ENCODE data around the gene ZNF70.

ZNF70 gene

DNA sequence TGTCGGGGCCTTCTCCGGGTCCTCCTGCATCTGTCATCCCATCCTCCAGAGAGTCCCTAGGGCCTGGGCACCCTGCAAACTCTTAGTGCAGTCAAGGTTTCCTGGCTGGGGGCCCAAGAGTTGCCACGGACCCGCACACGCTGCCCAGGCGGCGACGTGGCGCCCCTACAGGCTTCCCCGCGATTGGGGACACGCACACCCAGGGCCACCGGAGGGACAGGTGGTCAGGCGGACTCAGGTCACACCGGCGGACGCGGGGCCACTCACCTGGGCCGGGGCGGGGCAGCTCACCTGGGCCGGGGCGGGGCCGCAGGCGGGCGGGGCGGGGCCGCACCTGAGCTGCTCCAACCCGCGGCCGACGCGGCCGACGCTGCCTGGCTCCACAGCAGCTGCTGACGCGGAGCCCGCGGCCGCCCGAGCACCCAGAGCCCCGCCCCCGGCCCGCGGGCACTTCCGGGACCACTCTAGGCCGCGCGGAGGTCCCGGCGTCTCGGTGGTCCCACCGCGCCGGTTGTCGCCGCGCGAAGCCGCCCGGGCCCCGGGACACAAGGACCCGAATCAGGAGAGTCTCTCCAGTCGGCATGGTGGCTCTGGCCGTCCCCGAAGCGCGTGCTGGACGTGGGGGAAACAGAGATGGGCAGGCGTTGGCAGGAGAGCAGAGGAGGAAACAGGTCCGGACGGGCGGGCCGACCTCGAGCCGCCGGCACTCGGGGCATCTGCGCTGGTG, at the start of gene ZNF70:
TSS of gene ZNF70 (minus strand) at position 399 of the 727 bp plus-strand sequence. CDS start 5,972 bp downstream, outside the sequence.
- DNase-seq (ENCODE audit: low read depth) = peak; percentile 47

DNA sequence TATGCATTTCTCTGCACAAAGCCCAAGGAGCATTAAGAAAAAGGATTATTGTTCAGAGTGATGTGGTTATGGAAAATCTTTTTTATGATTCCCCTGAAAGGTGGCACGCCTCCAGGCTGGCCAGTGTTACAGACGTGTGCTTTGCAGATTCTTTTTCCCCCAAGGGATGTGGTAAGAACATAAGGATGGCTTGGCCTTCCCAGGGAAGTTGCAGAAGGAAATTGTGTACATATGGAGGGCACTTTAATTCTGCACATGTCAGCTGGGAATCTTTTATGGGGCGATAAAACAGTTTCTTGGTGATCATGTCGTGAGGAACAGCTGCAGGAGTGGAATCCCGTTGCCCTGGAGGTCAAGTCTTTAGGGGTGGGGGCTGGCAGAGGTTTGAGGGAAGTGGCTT, 45.5 kb upstream of the ZNF70 start:
- DNase-seq (ENCODE audit: low read depth) = peak; percentile 73

DNA sequence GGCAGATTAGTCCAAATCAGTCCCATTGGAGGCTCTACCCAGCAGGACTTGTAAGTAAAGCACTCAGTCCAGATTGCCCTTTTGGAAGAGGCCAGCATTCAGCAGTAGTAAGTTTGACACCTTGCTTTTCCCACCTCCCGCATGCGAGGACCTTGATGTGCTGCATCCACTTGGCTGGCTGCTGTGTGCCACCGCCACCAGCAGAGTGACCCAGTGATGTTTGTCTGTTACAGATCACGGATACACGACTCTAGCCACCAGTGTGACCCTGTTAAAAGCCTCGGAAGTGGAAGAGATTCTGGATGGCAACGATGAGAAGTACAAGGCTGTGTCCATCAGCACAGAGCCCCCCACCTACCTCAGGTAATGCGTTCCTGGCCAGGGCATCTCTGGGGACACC, 42.4 kb upstream of the ZNF70 start:
- no peak for DNase-seq (ENCODE audit: low read depth)

DNA sequence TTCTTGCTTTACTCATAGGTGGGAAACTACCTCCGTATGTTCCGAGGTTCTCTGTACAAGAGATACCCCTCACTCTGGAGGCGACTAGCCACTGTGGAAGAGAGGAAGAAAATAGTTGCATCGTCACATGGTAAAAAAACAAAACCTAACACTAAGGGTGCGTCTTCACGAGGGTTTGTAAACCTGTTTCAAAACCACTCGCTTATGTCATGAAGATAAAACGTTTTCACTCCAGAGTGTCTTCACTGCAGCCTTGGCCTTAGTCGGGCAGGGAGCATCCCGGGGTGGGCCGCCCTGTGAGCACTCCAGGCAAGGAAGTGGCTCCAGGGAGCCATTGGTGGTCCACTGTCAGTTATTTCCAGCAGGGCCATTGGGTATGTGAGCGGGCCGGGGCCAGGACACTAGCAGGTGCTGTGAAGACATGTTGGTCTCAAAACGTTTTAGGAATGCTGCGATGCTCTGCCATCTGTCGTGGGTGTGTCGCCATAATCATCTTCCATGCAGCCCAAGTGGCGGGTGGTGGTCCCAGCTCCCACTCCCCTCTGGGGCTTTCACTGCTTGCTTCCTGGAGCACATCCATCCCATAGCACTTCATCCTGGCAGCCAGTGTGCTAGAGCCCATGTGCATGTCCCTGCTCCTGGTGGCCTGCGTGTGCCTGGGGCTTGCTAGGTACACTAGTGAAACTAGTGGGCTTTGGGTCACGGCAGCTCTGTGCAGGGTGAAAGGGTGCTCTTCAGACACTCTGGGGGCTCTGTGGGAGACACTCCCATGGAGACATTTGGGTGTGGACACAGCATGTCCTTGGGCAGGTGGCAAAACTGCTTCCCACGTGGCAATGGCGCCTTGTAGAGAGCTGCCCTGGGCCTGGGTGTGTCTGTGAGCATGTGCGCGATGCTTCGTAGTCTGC, 41.1 kb upstream of the ZNF70 start:
- no peak for DNase-seq (ENCODE audit: low read depth)

- DNase-seq (ENCODE audit: low read depth) = peak; percentile 80
These were observed 40.2 kb upstream of the ZNF70 start for GRCh38 chr22:23790819-23791737.

DNA sequence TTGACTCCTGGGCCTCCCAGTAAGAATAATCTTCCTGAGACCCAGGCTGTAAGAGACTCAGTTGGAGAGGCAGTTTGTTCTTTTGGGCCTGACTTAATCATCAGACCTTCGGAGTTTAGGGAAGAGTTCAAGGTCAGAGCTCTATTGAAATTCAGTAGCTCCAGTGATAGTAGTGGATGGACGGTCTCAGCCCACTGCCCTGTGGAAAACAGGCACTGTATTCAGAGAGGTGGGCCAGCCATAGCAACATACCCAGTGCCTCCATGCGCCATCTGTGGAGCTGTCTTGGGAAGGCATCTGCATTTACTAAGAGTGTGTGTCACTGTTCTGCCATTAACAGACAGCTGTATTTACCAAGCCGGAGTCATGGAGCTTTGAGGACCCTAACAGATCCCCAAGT, 38.7 kb upstream of the ZNF70 start:
- DNase-seq (ENCODE audit: low read depth) = no peak

DNA sequence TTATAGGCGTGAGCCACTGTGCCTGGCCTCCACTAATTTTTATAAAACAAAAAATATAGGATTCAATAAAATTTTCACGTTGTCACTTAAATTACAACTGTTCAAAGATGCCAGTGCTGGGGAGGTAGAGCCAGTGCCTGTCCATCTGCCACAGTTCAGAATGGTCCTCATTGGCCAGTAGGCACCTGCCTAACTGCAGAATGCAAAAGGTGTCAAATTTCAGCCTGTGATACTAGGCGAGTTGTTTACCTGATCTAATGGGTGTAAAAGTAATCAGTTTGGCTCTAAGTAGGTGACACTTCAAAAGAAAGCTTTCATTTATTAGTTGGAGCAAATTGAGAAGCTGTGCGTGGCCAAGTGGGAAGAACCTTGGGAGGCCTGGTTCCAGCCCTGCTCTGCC, 38.2 kb upstream of the ZNF70 start:
- no peak for DNase-seq (ENCODE audit: low read depth)

GRCh38 chr22:23787910-23788309, 37.0 kb upstream of the ZNF70 start:
- no peak for DNase-seq (ENCODE audit: low read depth)

- no peak for DNase-seq (ENCODE audit: low read depth)
These were observed 36.6 kb upstream of the ZNF70 start for GRCh38 chr22:23787600-23787896.

DNA sequence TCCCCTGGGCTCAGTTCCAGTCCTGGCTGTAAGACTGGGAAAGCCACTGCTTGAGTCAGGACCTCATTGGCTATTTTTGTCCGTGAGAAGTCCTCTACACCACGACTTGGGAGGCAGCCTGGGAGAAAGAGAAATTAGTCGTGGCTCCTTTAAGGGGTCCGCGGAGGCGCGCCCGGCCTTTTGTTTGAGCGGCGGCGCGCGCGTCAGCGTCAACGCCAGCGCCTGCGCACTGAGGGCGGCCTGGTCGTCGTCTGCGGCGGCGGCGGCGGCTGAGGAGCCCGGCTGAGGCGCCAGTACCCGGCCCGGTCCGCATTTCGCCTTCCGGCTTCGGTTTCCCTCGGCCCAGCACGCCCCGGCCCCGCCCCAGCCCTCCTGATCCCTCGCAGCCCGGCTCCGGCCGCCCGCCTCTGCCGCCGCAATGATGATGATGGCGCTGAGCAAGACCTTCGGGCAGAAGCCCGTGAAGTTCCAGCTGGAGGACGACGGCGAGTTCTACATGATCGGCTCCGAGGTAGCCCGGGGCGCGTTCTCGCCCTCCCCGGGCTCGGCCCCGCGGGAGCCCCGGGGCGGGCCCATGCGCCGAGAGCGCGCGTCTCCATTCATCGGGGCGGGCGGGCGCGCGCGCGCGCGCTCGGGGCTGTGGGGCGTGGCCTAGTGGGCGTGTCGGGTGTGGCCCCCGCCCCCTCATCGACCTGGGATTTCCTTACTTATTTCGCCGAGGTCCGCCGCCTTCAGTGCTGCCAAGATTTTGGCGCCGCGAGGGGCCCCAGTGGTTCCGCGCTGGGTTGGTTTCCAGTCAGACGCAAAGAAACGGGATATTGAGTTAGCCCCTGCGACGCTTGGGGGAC, 36.1 kb upstream of the ZNF70 start, which contains the start of gene SMARCB1:
TSS of gene SMARCB1 (plus strand) at position 215 of the 848 bp plus-strand sequence. CDS start at position 419, 204 bp downstream.
- DNase-seq (ENCODE audit: low read depth) = peak; percentile 84

DNA sequence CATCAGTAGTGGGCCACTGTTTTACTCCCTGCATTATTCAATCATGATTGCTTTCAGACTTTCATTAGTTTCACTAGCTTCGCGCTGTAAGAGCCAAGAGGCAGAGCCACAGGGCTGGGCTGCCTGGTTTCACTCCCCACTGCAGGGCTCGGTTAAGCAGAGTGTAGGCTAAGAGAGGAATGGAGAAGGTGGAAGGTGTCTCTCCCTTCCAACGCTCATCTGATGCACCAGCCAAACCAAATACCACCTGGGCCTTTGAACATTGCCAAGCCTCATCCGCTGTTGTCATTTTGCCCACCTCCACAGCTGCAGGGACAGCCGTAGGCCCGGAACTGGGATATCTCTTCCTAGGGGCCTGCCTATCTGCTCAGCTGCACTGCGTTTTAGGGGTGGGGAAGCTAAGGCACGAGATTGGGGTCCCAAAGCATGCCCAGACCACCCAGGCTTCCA, 35.4 kb upstream of the ZNF70 start:
- no peak for DNase-seq (ENCODE audit: low read depth)

DNA sequence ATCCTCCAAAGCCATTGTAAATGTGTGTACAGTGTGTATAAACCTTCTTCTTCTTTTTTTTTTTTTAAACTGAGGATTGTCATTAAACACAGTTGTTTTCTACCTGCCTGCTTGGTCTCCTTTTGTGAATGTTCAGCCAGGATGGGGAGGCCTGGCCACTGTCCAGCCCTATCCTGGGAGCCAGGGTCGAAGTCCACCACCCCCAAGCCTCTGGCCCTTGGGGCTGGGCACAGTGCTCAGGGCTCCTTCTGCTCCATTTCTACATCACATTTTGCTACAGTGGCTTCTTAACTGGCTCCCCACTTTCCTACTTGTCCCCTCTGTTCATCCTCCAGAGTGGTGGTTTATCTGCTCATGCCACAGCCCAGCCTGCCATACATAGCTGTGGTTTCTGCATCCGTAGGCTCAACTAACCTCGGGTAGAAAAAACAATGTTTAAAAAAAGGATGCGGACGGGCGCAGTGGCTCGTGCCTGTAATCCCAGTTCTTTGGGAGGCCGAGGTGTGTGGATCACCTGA, 33.4 kb upstream of the ZNF70 start:
- DNase-seq (ENCODE audit: low read depth) = no peak

- no peak for DNase-seq (ENCODE audit: low read depth)
These were observed 32.6 kb upstream of the ZNF70 start for GRCh38 chr22:23783265-23784150.

DNA sequence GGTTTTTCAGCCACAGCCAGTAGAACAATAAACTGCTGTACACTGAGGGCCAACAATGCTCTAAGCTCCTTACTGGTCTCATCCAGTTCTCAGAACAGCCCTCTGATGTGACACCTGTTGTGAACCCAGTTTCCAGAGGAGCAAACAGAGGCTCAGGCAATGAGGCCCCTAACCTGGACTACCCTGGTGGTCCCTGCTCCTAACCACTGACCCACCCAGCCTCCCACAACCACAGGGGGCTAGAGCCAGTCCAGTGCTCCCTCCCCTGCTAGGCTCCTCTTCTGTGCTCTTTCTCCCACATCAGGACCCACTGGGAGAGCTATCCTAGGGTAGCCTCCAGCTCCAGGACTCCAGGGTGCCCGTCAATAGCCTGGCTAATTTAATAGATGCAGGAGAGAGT, 31.8 kb upstream of the ZNF70 start:
- DNase-seq (ENCODE audit: low read depth) = no peak

- DNase-seq (ENCODE audit: low read depth) = no peak
These were observed 31.3 kb upstream of the ZNF70 start for GRCh38 chr22:23782252-23782651.

- DNase-seq (ENCODE audit: low read depth) = peak; percentile 74
These were observed 30.7 kb upstream of the ZNF70 start for GRCh38 chr22:23781511-23782183.

- DNase-seq (ENCODE audit: low read depth) = no peak
These were observed 30.2 kb upstream of the ZNF70 start for GRCh38 chr22:23781065-23781464.

DNA sequence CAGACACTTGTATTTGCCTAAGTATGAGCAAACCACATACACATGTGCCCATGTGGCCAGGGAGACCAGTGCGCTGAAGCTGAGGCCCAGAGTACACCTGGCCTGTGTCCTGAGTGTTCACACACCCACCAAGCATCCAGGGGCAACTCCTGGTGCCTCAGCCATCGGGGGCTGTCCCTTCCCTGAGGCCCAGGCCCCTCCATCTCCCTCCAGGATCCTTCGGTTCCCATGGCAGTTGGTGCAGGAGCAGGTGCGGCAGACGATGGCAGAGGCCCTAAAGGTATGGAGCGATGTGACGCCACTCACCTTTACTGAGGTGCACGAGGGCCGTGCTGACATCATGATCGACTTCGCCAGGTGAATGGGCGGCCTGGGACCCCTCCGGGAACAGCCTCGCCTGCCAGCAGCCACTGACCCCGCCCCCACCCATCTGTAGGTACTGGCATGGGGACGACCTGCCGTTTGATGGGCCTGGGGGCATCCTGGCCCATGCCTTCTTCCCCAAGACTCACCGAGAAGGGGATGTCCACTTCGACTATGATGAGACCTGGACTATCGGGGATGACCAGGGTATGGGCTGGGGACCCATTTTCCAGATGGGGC, 29.3 kb upstream of the ZNF70 start:
- no peak for DNase-seq (ENCODE audit: low read depth)

DNA sequence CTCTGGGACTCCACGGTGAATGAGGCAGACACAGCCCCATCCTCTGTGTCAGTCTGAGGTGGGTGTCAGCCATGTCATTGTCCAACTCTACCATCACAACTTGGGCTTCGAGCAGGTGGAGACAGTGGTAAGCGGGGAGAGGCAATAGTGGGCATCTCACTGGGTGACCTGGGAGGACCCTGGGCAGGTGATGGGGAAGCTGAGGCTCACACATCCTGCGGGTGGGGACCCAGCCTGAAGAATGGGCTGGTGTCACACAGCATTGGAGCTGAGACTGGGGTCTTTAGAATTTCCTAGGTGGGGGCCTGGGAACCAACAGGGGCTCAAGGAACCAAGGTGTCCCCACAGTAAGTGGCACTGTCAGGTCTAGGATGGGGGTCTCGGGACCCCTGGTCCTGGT, 28.8 kb upstream of the ZNF70 start:
- no peak for DNase-seq (ENCODE audit: low read depth)
